Activated T-cell treated with anti-CD3 and anti-CD28 coated beads, Interleukin-2, amount 50 U/mL, for 4 hours (primary cell): ENCODE results near the gene SCYL3. TPM values are rescaled to one million over a fixed set of nuclear protein-coding genes. Genes with fewer than 3 reads are reported as not detected.

ENCODE experiments used
- ATAC-seq, 2 donors: fragments of 200-7000 bp; cut with Tn5 transposase; one replicate each; pipeline ENCODE4 v1.10.0; 2021
- DNase-seq: peaks from one replicate; pipeline ENCODE4 v3.0.0-alpha.2; 2020
- H3K27me3 Mint-ChIP-seq: one replicate; pipeline ENCODE4 v1.8.0; 2021; ENCODE audit warnings: low read depth, mixed read lengths
- H3K36me3 Mint-ChIP-seq: one replicate; pipeline ENCODE4 v1.8.0; 2022; ENCODE audit warnings: mixed read lengths; ENCODE audit not compliant: insufficient read depth
- H3K4me1 Mint-ChIP-seq: one replicate; pipeline ENCODE4 v1.8.0; 2021; ENCODE audit warnings: low read depth, mixed read lengths
- H3K4me3 Mint-ChIP-seq: one replicate; pipeline ENCODE4 v1.8.0; 2021; ENCODE audit warnings: mild to moderate bottlenecking, moderate library complexity, mixed read lengths
- H3K9me3 Mint-ChIP-seq: one replicate; pipeline ENCODE4 v1.8.0; 2021; ENCODE audit warnings: mixed read lengths
- total RNA-seq, 3 donors: library from RNA; stranded (reverse); gene quantifications; one replicate each; pipeline ENCODE4 v1.2.1, GENCODE V29; 2021

The SCYL3 gene
- total RNA-seq, 3 donors from 2014 or later, result 7.6 to 7.8 (median 7.7) TPM

DNA sequence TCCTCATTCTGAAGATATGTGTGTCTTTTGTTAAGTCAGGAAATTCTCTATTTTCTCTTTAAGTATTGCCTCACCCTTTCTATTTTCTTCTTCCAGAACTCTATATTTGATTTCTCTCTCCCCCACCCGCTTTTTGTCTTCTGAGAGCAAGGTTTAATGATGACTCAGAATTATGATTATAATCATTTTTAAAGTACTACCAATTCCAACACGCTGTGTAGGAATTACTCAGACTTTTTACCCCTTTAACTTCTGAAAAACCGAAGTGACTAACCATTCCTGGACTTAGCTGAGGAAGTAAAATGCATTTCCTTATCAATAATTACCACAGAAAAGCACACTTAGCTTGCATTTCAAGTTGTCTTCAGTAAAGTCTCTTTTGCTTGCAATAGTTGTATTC lies 20.8 kb upstream of the SCYL3 start:
- Mint-ChIP-seq H3K36me3 (peaks cover 16% of the 10 kb centered on the region), H3K9me3 (no peaks in the 10 kb centered on the region), H3K27me3 (no peaks in the 10 kb centered on the region), H3K4me3 (no peak overlapping the region), H3K4me1 (peaks cover 8% of the 10 kb centered on the region)
- ATAC-seq, result peak in 1 of 2 donors; percentile 61
- DNase-seq, result no peak

DNA sequence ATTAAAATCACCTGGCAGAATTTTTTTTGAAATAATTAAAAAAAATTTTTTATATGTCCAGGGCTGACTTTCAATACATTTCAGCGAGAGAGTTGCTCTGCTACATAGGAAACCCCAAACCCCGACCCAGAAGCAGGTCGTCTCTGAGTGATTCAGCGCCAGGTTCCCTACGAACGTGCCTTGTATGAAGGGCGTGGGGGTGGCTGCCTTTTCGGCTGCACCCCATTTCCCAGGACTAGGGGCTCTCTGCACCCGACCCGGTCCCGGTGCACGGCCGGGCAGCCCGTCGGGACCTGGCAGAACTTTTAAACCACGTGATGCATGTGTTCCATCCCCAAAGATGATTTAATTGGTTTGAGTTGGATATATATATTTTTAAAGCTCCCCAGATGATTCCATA lies 15.8 kb upstream of the SCYL3 start:
- no peak overlapping the region for H3K4me3 Mint-ChIP-seq
- peaks cover 4% of the 10 kb centered on the region for H3K36me3 Mint-ChIP-seq
- H3K27me3 Mint-ChIP-seq, result no peaks in the 10 kb centered on the region
- DNase-seq (no peak), ATAC-seq (no peak)
- H3K4me1 Mint-ChIP-seq, result peaks cover 15% of the 10 kb centered on the region
- H3K9me3 Mint-ChIP-seq, result peaks cover 3% of the 10 kb centered on the region

DNA sequence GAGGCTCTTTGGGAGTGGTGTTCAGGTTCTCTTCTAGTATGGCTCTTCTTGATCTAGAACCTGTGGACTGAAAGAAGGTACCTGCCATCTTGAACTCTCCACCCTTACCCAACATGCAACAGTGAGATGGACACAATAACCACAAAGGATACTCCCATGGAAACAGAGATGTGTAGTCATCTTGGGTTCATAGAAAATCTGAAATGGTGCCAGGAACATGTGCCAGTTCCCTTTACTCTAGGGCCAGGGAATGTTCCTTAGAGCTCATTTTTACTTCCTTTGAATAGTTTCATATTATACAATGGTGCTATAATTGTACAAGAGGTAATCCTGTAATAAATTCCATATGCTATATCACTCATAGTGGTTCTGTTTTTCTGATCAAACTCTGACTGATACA lies 13.2 kb upstream of the SCYL3 start:
- Mint-ChIP-seq H3K36me3 (no peaks in the 10 kb centered on the region), H3K4me1 (peaks cover 25% of the 10 kb centered on the region), H3K4me3 (no peak overlapping the region), H3K27me3 (peaks cover 4% of the 10 kb centered on the region), H3K9me3 (peaks cover 3% of the 10 kb centered on the region)
- DNase-seq (no peak), ATAC-seq (no peak)

DNA sequence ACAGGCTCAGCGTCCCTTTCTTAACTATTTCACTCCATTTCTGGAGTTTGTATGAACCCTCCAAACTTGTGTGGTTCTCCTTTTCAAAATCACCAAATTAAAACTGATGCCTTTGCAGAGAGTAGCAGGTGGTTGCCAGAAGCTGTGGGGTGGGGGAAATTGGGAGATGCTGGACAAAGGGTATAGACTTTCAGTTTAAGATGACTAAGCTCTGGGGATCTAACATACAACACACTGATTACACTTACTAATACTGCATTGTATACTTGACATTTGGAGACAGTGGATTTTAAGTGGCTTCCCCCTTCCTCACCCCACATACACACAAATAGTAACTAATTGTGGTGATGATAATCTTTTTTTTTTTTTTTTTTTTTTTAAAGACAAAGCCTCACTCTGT lies 11.1 kb upstream of the SCYL3 start:
- no peaks in the 10 kb centered on the region for H3K36me3 Mint-ChIP-seq
- DNase-seq (no peak), ATAC-seq (no peak)
- H3K4me3 Mint-ChIP-seq, result no peak overlapping the region
- peaks cover 25% of the 10 kb centered on the region for H3K4me1 Mint-ChIP-seq
- peaks cover 3% of the 10 kb centered on the region for H3K9me3 Mint-ChIP-seq
- H3K27me3 Mint-ChIP-seq, result peaks cover 4% of the 10 kb centered on the region

DNA sequence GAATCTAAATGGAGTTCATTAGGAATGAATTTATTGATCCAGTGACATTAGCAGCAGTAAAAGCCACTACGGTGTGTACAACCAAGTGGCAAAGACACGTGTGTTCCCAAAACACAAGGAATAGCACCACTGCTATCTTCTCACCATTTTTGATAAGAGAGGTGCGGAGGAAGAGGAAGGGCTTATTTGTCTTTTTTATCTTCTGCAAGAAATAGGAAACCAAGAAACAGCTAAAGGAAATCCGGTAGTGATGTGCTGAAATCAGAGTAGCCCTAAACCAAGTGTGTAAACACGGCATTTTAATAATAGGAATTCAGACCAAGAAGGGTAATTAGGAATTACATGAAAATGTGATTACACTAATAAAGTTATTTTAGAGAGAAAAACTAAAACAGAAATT lies 9.1 kb upstream of the SCYL3 start:
- ATAC-seq, result no peak
- H3K27me3 Mint-ChIP-seq, result peaks cover 4% of the 10 kb centered on the region
- H3K4me3 Mint-ChIP-seq, result peak overlapping the region; percentile 2
- H3K4me1 Mint-ChIP-seq, result peaks cover 14% of the 10 kb centered on the region
- no peaks in the 10 kb centered on the region for H3K36me3 Mint-ChIP-seq
- H3K9me3 Mint-ChIP-seq, result peaks cover 3% of the 10 kb centered on the region
- DNase-seq, result no peak

DNA sequence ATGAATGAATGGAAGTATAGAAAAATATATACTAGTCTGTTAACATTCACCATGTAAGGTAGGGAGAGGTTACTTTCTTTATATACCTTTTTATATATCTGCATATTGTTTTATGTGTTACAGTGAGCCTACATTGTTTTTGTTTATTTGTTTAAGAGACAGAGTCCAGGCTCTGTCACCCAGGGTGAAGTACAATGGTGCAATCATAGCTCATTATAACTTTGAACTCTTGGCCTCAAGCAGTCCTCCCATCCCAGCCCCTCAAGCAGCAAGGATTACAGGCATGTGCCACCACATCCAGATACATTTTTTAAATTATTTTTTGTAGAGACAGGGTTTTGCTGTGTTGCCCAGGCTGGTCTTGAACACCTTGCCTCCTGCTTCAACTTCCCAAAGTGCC lies 7.4 kb upstream of the SCYL3 start:
- Mint-ChIP-seq H3K9me3 (peaks cover 3% of the 10 kb centered on the region), H3K36me3 (no peaks in the 10 kb centered on the region), H3K4me3 (no peak overlapping the region), H3K4me1 (peaks cover 14% of the 10 kb centered on the region), H3K27me3 (peaks cover 6% of the 10 kb centered on the region)
- ATAC-seq, result no peak
- no peak for DNase-seq

DNA sequence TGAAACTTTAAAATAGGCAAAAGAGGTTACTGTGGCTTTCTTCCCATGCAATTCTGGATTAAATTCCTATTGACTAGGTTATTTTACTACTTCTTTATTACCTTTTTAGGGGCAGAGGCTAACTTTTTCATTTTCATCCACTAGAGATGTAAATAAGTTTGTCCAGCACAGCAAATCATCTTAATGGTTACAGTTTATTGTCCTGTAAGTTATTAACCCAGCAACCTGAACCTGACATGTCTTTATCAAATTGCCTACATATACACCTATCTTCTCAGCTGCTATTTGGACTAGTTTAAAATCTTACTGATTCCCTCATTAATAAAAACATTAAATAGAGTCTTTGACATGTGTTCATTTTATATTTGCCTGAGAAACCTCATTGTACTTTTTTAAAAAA lies 6.9 kb upstream of the SCYL3 start:
- peaks cover 14% of the 10 kb centered on the region for H3K4me1 Mint-ChIP-seq
- peaks cover 6% of the 10 kb centered on the region for H3K27me3 Mint-ChIP-seq
- H3K36me3 Mint-ChIP-seq, result no peaks in the 10 kb centered on the region
- peaks cover 3% of the 10 kb centered on the region for H3K9me3 Mint-ChIP-seq
- H3K4me3 Mint-ChIP-seq, result no peak overlapping the region
- ATAC-seq, result no peak
- DNase-seq, result no peak

DNA sequence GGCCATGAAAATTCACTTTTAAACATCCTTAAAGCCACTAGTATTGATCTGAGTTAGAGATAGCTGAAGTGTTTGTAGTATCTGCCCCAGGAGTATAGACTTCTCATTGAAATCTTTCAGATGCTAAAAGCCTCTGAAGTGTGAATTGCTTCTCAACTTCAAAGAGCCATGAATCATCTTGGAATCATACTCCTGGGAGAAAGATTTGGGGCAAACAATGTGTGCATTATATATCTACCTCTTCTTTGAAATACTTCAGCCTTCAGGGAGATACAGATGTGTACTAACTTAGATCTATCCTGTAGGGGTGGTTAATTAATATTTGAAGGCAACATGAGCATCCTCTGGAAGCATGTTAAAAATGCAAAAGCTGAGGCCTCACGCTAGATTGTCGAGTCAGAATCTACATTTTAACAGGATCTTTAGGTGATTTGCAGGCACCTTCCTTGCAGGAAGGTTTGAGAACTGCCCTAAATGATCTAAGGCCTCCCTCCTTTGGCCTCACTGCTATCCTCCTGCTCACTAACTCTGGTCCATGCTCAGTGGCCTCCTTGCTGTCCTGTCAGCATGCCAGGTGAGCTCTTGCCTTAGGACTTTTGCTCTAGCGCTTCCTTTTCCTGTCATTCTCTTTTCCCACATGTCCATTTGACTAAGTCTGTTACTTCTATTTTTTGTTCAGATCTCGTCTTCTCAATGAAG lies 6.0 kb upstream of the SCYL3 start:
- no peak overlapping the region for H3K4me3 Mint-ChIP-seq
- no peaks in the 10 kb centered on the region for H3K9me3 Mint-ChIP-seq
- H3K36me3 Mint-ChIP-seq, result no peaks in the 10 kb centered on the region
- peaks cover 16% of the 10 kb centered on the region for H3K4me1 Mint-ChIP-seq
- ATAC-seq (no peak), DNase-seq (no peak)
- peaks cover 6% of the 10 kb centered on the region for H3K27me3 Mint-ChIP-seq

DNA sequence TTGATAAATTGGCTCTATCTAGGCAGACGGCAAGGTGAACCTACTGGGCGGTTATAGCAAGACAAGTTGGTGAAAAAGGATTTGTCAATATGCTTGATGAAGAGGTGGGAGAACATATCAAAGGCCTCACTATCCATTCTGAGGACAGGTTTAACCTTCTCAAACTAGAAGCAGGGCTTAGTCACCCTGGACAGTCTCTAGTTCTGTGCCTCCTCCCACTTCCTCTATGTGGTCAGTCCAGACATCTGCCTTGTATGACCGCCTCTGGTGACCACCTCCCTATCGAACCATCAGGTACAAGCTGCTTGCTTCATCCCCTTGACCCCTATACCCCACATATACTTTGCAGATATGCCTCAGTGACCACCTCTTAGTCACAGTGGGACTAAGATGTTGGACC lies 2.3 kb upstream of the SCYL3 start:
- no peaks in the 10 kb centered on the region for H3K36me3 Mint-ChIP-seq
- ATAC-seq, result no peak
- H3K9me3 Mint-ChIP-seq, result no peaks in the 10 kb centered on the region
- H3K27me3 Mint-ChIP-seq, result peaks cover 2% of the 10 kb centered on the region
- no peak for DNase-seq
- no peak overlapping the region for H3K4me3 Mint-ChIP-seq
- H3K4me1 Mint-ChIP-seq, result peaks cover 24% of the 10 kb centered on the region

DNA sequence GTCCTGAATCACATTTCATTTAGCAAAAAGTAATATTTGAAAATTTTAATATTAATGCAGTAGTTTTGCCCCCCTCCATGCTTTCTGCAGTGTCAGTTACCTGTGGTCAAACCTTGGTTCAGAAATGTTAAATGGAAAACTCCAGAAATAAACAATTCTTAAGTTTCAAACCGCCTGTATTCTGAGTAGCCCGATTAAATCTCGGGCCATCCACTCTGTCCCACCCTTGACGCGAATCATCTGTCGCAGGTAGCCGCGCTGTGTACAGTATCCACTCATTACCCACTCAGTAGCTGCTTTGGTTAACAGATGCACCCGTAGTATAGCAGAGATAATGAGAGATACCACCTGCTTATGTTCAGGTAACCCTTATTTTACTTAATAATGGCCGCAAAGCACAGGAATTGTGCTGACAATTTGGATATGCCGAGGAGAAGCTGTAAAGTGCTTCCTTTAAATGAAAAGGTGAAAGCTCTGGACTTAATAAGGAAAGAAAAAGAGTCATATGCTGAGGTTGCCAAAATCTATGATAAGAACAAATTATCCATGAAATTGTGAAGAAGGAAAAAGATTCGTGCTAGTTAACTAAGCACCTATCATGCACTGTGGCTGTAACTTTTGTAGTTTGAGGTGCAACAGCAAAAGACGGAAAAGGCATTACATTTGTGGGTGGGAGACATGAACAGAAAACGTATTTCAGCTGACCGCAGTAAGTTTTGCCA lies 889 bp upstream of the SCYL3 start:
- Mint-ChIP-seq H3K4me1 (peaks cover 37% of the 10 kb centered on the region), H3K27me3 (peaks cover 2% of the 10 kb centered on the region), H3K36me3 (no peaks in the 10 kb centered on the region), H3K9me3 (no peaks in the 10 kb centered on the region), H3K4me3 (peak overlapping the region; percentile 86)
- no peak for ATAC-seq
- no peak for DNase-seq

DNA sequence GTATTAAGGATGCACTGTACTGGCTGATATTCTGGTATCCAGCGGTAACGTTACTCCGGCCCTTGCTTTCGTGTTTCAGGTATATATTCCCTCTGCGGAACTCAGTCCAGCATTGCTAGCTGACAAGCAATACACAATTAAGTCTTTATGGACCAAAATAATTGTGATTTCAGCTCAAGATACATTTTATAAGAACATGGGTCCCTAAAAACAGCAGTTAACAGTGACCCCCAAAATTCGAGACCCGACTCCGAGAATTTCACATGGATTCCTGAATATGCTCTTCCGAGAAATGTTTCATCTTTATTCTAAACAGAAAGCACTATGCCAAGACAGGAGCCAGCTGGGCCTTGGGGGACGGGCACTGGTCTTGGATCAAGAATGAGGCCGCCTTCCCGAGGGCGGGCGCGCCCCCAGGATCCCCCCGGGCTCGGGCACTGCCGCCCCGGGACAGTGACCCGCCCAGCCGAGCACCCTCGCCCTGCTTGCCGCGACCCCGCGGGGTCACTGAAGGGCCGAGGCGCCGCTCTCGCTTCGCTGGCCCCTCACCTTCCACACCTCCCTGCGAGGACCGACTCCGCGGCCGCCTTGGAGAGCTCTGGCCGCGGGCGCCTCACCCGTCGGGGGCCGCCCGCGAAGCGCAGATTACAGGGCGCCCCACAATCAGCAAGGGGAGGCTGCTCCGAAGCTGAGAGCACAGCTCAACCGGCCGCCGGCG lies 610 bp downstream of the SCYL3 start:
- DNase-seq (peak; percentile 14), ATAC-seq (peak in 1 of 2 donors; percentile 2)
- peaks cover 2% of the 10 kb centered on the region for H3K36me3 Mint-ChIP-seq
- H3K4me1 Mint-ChIP-seq, result peaks cover 49% of the 10 kb centered on the region
- H3K27me3 Mint-ChIP-seq, result peaks cover 2% of the 10 kb centered on the region
- H3K9me3 Mint-ChIP-seq, result no peaks in the 10 kb centered on the region
- H3K4me3 Mint-ChIP-seq, result peak overlapping the region; percentile 86

DNA sequence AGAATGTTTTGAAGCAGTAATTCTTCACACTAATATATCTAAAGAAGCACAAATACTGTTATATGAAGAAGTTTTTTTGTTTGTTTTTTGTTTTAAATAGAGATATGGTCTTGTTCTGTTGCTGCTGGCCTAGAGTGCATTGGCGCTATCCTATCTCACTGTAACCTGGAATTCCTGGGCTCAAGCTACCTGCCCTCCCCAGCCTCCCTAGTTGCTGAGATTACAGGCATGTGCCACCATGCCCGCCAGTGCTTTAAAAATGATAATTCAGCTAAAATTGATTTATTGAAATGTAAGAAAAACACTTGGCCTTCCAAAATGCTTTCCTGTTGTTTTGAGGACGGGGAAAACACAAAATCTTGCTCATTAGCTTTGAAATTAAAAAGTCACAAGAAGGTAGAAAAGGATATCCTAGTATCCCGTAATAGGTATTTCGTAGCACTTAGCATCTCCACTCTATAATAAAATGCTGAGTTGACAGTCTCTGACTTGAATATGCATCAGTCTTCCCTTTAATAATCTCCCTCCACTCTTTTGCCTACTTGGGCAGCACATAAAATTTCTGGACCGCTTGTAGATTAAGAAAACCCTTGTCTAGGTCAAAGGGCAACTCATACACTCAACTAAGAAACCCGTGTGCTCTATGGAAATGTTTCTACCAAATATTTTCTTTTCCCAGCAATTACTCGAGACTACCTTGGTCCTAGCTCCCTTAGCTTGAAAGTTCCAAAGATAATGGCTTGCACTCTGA lies 1.3 kb downstream of the SCYL3 start:
- Mint-ChIP-seq H3K4me3 (peak overlapping the region; percentile 86), H3K4me1 (peaks cover 50% of the 10 kb centered on the region)

DNA sequence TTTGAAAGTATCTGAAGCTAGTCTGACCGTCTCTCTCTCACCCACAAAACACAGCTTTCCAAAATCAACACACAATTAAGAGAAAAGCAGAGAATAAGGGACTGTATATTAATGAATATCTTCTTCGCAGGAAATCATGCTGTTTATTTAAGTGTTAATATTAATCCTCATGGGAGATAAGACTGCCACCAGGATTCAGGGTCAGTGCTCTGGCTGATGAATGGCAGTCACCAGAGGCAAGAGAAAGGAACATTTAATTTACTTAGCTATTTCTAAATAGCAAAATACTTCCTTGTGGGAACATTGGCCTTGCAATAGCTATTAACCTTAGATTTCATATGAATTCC lies 2.2 kb downstream of the SCYL3 start:
- Mint-ChIP-seq H3K9me3 (no peaks in the 10 kb centered on the region), H3K36me3 (peaks cover 7% of the 10 kb centered on the region), H3K27me3 (no peaks in the 10 kb centered on the region), H3K4me1 (peaks cover 50% of the 10 kb centered on the region), H3K4me3 (peak overlapping the region; percentile 86)
- DNase-seq (no peak), ATAC-seq (no peak)

More for the DNA sequence above, 1.3 kb downstream of the SCYL3 start:
- DNase-seq (no peak), ATAC-seq (no peak)
- Mint-ChIP-seq H3K27me3 (peaks cover 2% of the 10 kb centered on the region), H3K36me3 (peaks cover 4% of the 10 kb centered on the region), H3K9me3 (no peaks in the 10 kb centered on the region)
